Islet precursor cell (in vitro differentiated cells): ENCODE measurements around the gene BTBD9.
A peak's percentile ranks its signal among the peaks of the same experiment; 100 is the strongest.

Source experiments
- DNase-seq: peaks from one replicate; pipeline ENCODE4 v3.0.0-alpha.2; 2018

Gene BTBD9

DNA sequence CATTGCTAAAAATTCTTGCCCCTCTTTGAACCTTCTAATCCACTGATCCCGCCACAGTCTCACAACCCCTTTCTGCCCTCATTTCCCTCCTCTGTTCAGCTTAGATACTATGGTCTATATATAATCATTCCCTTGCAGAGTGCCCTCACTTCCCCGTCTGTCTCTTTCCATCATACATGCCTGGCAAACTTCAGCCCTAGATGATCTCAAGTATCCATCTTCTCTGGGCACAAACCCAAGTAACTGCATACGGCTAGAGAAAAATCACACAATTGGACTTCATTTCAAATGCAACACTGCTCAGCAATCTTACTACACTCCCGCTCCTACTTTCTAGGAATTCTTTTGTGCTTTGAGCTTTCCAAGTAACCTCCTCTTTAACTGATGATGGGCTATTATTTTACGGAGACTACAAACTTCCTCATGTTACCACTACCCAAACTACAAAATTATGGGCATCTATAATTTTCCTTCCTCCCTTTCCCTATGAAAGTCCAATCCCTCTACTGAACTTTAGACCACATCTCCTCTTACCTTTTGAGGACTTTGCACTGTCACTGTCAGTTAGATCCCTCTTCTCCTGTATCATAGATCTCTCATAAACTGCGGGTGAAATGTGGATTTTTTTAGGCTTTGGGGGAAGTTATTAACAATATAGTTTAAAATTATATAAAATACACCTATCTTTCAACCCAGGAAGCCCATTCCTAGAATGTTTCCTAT lies 135.6 kb downstream of the BTBD9 start:
- DNase-seq, result no peak

GRCh38 chr6:38503032-38503773 lies 136.5 kb downstream of the BTBD9 start:
- DNase-seq, result no peak

- DNase-seq, result no peak
Observed at GRCh38 chr6:38502423-38502822, 137.3 kb downstream of the BTBD9 start.

GRCh38 chr6:38501931-38502330 lies 137.8 kb downstream of the BTBD9 start:
- no peak for DNase-seq

DNA sequence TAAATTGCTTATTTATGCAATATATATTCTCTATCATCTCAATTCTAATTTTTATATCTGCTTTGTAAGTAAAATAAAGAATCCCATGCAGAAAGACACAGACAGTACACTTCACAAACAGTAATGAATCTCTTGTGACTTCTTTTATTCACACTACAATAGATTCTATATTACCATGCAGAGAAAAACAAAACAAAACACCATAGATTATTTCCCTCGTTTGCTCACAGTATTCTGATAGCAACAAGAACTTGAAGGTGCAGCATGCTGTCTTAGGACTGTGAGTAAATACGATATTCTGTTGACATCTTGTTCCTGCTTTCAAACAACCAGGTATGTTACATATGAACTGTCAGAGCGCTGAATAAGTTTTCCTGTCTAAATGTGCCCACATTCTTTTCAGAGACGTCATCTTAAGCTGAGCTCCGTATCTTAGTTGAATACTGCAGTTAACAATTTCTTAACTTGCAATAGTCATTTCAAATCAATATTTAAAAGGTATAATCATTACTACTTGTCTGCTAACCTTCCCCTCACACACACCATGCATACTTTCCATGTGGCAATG lies 140.1 kb downstream of the BTBD9 start:
- DNase-seq, result no peak

- DNase-seq, result no peak
Observed at GRCh38 chr6:38498805-38499445, 140.8 kb downstream of the BTBD9 start.

GRCh38 chr6:38498085-38498484 lies 141.6 kb downstream of the BTBD9 start:
- no peak for DNase-seq

- DNase-seq, result no peak
Observed at GRCh38 chr6:38497546-38497945, 142.2 kb downstream of the BTBD9 start.

- DNase-seq, result no peak
Observed at GRCh38 chr6:38495922-38496635, 143.7 kb downstream of the BTBD9 start.

DNA sequence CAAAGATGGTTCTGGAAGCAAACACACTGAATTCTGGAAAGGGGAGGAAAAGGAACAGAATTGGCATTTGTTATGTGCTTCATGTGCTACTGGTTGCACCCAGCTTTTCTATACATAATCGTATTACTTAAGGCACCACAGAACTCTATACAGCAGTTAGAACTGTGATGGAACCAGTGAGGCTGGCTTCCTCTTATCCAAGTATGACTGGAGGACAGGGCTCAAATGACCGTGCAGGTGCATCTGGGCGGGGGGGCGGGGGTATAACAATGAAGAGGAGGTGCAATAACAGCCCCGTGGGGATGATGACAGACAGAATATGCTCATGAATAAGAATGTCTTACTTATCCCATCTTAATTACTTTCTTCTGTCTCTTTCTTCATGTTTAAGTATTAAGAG lies 144.2 kb downstream of the BTBD9 start:
- DNase-seq, result no peak

- DNase-seq, result peak; percentile 80
Observed at GRCh38 chr6:38493931-38494547, 145.7 kb downstream of the BTBD9 start.

DNA sequence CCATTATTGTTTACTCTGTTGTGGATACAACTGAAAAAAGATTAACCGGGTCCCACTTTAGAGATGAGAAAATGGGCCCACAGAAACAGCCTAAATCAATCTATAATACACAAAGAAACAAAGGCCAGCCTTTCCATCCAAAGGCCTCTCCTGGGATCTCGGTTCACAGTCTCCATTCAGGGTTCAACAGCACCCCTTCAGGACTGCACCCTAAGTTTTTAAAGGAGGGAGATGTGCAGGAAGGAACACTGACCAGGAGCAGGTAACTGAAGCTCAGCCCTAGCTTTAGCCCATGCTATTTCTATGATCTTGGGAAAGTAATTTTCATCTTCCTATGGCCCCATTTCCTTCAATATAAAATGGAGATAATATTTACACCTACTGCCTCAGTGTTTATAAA lies 147.7 kb downstream of the BTBD9 start:
- no peak for DNase-seq

DNA sequence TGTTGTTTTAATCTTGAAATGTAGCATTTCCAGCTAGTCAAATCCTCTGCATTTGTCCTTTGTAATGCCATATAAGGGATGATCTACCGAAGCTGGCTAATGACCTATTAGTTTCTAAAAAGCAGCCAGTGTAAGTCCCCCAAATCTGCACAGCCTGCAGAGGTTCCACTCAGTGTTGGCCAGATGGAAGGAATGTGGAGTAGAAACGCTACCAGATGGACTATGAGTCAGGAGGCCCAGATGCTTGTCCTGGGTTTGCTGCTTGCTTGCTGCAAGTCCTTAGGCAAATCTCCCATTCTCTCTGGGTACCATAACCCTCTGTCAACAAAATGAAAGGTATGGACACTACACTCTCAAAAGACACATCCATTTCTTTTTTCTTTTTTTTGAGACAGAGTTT lies 149.8 kb downstream of the BTBD9 start:
- DNase-seq, result no peak

GRCh38 chr6:38487423-38487822 lies 152.3 kb downstream of the BTBD9 start:
- DNase-seq, result no peak

DNA sequence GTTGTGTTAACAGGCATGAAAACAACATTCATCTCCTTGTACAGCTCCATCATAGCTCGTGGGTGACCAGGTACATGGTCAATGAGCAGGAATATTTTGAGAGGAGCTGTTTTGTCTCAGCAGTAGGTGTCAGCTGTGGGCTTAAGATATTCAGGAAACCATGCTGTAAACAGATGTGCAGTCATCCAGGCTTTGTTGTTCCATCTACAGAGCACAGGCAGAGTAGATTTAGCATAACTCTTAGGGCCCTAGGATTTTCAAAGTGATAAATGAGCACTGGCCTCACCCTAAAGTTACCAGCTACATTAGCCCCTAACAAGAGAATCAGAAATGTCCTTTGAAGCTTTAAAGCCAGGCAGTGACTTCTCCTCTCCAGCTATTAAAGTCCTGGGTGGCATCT lies 154.2 kb downstream of the BTBD9 start:
- no peak for DNase-seq

- no peak for DNase-seq
Observed at GRCh38 chr6:38484656-38485055, 155.1 kb downstream of the BTBD9 start.

DNA sequence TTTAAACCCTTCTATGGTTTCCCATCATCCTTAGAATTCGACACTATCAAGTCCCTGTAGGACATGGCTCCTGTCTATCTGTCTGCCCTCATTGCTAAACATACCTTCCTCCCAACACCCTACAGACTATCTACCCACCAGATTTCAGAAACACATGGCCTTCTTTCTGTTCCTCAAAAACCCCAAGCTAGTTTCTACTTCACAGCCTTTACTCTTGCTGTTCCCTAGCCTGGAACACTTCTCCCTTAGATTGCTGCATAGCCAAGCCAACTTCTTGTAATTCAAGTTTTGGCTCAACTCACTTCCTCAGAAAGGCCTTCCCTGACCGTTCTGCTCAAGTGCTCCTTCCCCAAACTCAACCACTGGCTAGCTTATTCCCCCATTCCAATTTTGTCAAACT lies 156.2 kb downstream of the BTBD9 start:
- no peak for DNase-seq

DNA sequence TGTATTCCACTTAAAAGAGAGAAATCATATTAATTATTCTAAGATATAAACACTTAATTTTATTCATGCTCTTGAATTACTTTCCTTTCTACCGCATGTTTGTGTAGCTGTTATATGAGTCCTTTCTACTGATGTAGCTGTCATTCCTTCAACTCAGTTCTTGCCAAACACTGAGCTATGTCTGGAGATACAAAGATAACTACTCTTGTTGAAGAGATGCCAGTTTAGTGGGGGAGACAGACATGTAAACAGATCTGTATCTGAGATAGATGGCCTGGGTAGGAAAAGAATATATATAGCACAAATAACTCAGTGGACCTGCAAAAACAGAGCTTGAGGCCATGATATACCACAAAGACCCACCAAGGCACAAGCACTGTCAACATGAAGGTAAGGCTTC lies 157.3 kb downstream of the BTBD9 start:
- DNase-seq, result no peak

DNA sequence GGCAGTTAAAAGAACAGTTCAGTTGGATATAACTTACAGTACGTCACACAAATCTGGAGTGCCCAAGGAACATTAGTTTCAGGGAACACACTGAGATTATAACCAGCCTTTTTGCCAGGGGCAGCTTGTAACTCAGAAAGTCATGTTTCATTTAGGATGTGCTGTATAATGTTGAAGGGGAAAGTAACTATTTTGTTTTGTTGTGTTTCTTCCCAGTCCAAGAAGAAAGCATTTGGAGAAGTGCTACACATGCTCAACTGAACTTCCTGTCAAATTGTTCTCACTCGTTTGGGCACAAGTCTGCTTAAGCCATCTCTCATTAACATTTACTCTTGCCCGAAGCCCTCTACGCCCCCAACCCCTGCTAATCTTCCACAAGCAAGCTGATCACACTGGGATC lies 157.9 kb downstream of the BTBD9 start:
- no peak for DNase-seq

DNA sequence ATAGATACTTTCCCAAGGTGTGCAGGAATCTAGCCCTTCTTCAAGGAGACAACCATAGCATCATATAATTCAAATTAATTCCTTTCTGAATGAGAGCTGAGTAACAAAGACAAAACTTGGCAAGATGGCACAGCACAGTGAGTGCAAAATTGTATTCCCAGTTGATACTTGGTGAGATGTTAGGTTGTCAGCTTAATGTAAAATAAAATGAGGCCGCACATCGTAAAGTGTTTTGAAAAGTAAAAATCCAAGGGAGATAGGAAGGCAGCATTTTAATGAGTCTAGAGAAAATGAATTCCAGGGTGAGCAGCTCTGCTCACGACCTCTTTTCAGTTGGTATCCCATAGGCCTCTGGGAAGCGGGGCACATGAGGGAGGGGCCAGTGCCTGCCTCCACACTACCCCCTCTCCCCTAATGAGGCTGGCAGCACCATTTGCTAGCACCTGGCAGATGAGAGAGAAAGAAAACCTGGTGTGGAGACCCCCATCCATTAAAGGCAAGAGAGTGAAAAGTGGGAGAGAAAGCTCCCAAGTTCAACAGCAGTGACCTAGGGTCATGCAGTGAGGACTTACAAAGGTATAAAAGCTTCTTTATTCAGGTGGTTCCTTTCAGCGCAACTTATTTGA lies 158.4 kb downstream of the BTBD9 start:
- DNase-seq, result no peak

DNA sequence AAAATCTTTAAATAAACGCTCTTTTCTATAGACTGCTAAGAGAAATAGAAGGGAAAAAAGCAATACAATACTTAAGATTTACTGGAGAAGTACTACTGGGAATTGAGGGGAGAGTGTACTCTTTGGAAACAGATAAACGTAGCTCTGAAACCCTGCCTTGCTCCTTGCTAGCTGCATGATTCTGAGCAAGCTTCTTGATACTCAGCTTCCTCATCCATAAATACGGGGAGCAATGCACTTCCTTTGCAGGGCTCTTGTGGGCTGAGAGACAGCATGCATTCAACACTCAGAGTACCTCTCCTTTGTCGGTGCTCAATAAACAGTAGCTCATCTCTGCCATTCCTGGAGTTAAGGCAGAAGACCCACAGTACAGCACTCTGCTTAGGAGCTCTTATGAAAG lies 159.7 kb downstream of the BTBD9 start:
- no peak for DNase-seq

GRCh38 chr6:38479331-38479730 lies 160.4 kb downstream of the BTBD9 start:
- DNase-seq, result no peak
